OCI-M2 (cell line): ENCODE results near the gene HDHD3.
A peak's percentile ranks its signal among the peaks of the same experiment; 100 is the strongest.
"Not testable (repeated sequence)": the region's sequence is repeated elsewhere in the genome, so short reads cannot be mapped to it uniquely, and the experiment has no call there.

Experiments
- DNase-seq: peaks from one replicate; lab custom pipeline; 2025; ENCODE audit not compliant: unreplicated experiment; lab: John Stamatoyannopoulos, UW

Gene HDHD3

DNA sequence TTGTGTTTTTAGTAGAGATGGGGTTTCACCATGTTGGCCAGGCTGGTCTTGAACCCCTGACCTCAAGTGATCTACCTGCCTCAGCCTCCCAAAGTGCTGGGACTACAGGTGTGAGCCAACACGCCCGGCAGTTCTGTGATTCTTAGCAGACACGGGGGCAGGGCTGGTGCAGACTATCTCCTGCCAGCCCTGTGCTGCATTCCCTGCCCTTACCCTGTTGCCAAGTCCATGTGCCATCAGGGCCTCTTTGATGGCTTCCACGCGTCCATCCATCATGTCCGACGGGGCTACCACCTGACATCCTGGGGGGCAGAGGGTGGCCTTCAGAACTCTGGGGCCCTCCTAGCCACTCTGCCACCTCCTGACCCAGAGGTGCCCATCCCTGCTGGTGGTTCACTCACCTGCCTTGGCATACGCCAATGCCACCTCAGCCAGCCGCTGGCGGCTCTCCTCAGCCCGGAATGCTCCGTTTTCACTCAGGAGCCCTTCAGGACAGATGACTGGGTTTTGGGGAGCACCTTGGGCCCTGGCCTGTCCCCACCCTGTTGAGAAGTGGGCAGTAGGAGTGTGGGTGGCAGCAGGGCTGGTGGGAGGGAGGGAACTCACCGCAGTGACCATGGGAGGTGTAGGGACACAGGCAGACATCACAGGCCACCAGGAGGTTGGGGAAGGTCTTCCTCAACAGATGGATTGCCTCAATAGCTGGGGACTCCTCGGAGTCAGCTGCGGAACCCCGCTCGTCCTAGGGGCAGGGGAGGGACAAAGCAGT lies 13.6 kb upstream of the HDHD3 start:
- DNase-seq = no peak

DNA sequence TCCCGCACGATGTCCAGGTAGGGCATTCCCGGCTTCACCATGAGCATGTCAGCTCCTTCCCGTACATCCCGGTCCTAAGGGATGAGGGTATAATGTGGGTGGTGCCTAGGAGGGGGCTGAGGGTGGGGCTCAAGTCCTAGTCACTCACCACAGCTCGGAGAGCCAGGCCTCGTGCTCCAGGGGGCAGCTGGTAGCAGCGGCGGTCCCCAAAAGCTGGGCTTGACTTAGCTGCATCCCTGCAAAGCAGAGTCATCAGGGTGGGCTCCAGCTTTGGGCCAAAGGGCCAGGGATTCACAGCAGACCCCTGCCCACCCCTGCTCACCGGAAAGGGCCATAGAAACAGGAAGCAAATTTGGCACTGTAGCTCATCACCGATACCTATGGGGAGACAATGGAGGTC lies 12.7 kb upstream of the HDHD3 start:
- no peak for DNase-seq

DNA sequence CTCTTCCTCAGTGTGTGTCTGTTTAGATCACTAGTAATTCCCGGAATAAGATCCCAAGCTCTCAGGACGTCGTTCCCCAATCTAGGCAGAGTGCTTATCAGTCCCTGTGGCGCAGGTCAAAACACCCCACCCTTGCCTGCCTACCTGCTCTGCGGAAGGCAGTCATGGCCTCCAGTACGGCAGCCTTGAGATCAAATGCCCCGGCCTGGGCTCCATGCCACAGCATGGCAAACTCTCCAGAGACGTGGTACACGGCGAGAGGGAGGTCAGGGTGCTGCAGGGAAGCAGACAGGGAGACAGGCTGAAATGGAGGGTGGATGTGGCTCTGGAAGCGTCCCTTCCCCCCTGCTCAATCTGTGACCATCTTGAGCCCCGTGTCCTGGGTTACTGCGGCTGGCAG lies 12.0 kb upstream of the HDHD3 start:
- no peak for DNase-seq

DNA sequence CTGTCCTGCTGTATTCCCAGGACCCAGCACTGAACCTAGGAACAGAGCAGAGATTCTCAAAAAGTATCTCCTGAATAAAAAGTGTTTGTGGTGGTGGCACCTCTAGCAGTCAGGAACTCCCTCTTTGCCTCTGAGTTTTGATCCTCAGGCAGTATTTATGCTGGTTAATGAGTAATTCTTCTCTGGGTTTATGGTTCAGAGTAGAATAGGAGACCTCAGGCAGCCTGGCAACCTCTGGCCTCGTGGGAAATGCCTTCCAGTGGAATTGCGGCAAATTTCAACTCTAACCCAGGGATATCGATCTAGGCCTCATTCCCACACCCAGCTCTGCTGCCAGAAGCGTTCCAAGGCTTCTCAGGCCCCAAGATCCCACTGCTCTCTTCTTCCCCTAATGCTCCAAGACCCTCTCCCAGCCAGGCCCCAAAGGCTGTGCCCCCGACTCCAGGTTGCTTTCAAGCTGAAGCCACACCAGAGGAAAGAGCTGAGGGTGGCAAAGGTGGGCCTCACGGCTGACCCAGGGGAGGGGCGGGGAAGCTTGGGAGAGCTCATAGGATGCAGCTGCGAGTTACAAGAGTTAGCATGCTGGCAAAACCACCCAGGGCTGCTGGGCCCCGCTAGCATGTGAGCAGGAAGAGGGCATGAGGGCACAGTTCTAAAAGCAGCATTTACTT lies 10.9 kb upstream of the HDHD3 start:
- DNase-seq = no peak

DNA sequence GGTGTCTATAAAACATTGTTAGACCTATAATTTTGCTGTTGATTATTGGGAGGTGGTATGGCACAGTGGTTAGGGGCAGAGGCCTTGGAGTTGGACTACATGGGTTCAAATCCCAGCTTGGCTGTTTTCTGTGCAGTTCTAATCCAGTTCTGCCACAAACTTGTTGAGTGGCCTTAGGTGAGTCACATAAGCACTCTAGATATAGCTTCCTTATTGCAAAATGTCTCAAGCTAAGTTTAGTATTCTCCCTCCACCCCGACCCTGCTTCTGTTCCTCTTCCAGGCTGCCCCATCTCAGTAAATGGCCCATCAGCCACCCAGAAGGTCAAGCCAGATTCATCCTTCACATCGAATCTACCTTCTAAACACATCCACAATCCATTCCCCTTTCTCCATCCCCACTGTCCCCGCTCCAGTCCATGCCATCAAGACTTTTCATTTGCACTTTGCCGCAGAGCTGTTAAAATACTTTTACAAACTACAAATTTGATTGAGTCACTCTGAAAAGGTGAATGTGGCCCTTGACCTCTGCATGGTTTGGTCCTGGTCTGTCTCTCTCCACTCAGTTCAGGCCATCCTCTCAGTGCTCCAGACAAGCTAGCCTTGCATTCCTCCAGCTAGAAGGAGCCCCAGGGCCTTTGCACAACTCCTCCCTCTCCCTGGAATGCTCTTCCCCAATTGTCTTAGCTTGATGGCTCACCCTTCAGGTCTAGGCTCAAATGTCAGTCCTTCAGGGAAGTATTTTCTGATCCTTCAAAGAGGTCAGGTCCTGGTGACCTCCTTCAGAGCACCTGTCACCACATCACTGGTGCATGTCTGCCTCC lies 10.0 kb upstream of the HDHD3 start:
- DNase-seq = no peak

DNA sequence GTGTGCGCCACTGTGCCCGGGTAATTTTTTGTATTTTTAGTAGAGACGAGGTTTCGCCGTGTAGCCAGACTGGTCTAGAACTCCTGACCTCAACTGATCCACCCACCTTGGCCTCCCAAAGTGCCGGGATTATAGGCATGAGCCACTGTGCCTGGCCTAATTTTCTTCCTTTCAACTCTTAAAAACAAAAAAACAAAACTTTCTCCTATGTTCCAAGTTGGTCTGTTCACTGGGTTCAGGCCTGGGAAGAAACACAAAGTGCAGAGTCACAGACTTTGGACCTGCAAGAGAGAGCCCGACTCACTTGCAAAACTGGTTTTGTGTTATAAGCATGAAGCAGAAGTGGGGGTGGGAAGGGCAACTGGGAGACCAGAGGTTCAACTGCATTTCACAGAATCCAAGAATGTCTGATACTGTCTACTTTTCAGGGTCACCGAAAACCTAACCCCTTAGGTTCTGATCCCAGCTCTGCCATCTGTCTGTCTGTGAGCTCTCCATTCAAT lies 5.2 kb upstream of the HDHD3 start:
- no peak for DNase-seq

DNA sequence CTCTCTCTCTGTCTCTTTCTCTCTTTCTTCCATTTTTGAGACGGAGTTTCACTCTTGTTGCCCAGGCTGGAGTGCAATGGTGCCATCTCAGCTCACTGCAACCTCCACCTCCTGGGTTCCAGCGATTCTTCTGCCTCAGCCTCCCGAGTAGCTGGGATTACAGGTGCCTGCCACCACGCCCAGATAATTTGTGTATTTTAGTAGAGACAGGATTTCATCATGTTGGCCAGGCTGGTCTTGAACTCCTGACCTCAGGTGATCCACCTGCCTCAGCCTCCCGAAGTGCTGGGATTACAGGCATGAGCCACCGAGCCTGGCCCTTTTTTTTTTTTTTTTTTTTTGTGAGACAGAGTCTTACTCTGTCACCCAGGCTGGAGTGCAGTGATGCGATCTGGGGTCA lies 4.7 kb upstream of the HDHD3 start:
- DNase-seq = not testable (repeated sequence)

DNA sequence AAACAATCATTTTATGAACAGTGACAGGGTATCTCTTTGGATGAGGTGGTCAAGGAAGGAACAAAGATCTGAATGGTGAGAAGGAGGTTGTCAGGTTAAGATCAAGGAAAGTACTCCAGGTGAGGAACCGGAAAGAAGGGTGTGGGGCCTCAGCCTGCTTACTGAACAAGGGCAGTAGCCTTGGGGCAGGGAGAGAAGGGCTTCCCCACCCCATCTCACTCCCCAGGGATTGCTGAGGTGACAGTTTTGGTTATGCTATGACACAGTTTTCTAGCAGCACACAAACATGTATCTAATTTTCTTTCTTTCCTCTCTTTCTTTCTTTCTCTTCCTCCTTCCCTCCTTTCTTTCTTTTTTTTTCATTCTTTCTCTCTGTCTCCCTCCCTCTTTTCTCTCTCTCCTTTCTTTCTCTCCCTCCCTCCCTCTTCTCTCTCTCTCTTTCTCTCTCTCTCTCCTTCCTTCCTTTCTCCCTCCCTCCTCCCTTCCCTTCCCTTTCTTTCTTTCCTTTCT lies 4.1 kb upstream of the HDHD3 start:
- DNase-seq = no peak

DNA sequence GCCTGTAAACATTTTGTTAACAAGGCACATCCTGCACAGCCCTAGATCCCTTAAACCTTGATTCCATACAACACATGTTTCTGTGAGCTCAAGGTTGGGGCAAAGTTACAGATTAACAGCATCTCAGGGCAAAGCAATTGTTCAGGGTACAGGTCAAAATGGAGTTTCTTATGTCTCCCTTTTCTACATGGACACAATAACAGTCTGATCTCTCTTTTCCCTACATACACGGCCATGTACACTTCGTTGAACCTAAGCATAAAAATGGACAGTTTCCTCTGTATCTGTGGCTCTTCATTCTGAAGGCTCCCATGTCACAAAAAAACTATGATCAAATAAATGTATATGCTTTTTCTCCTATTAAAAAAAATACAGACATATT lies 3.0 kb upstream of the HDHD3 start:
- not testable (repeated sequence) for DNase-seq

DNA sequence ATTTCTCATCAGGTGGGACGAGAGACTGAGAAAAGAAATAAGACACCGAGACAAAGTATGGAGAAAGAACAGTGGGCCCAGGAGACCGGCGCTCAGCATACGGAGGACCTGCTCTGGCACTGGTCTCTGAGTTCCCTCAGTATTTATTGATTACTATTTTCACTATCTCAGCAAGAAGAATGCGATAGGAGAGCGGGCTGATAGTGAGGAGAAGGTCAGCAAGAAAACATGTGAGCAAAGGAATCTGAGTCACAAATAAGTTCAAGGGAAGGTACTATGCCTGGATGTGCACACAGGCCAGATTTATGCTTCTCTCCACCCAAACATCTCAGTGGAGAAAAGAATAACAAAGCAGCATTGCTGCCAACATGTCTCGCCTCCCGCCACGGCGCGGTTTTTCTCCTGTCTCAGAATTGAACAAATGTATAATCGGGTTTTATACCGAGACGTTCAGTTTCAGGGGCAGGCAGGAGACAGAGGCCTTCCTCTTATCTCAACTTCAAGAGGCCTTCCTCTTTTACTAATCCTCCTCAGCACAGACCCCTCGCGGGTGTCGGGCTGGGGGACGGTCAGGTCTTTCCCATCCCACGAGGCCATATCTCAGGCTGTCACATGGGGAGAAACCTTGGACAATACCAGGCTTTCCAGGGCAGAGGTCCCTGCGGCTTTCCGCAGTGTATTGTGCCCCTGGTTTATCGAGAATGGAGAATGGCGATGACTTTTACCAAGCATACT lies 2.5 kb upstream of the HDHD3 start:
- DNase-seq = not testable (repeated sequence)

DNA sequence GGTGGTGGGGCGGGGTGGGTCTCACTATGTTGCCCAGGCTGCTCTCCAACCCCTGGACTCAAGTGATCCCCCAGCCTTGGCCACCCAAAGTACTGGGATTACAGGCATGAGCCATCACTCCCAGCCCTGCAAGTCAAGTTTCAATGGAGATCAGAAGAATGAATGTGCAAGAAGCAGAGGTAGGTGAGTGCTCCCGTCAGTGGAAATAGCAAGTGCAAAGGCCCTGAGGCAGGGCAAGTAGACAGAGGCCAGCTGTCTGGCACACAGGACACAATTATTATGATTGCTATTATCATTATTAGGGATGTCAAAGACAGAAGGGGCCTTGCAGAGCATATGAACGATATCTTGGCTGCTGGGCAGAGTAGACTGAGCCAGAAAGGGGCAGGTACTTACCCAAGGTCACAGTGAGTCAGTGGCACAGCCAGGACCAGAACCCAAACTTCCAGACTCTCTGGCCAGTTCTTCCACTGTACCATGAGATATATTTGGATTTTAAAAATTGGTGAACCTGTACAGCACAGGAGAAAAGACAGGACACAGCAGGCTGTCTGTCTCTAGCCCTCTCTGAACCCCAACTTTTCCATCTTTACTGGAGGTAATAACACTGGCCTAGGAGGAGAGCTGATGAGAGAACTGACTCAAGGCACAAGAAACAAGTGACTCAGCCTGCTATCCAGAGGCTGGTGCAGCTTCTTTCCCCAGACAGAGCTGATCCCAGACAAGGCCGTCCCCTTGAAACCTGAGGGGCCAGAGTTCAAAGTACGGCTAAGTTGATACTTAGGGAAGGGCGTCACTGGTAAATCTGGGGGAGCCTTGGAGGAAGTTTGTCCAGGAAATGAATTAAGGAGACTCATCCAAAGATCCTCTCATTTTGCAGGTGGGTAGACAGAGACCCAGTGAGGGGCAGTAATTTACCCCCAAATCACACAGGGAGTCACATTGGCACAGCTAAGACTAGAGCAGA lies 1.4 kb downstream of the HDHD3 start:
- no peak for DNase-seq

DNA sequence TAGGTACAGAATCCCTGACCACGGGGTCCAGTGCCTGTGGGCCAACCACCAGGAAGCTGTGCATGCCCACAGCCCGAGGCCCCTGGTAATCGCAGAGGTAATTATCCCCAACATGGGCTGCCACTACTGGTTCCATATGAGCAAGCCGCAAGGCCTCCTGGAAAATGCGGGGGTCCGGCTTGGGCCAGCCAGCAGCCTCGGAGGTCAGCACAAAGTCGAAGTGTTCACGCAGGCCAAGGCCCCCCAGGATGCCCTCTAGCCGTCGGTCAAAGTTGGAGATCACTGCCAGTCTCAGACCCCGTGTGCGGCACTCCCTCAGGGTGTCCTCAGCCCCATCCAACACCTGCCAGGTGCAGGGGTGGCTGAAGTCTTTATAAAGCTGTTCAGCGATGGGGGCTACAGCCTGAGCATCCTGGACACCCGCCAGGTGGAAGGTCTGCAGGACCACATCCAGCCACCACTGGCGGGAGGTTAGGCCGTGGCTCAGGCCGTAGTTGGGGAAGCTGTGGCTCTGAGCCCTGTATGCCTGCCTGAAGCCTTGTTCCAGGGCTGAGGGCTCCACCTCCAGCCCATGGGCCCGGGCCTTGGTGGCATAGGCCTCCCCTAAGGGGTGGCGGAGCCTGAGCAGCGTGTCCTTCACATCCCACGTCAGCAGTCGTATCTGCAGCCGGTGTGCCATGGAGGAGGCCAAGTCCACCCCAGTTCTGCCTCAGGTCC lies 3.0 kb downstream of the HDHD3 start:
- no peak for DNase-seq

DNA sequence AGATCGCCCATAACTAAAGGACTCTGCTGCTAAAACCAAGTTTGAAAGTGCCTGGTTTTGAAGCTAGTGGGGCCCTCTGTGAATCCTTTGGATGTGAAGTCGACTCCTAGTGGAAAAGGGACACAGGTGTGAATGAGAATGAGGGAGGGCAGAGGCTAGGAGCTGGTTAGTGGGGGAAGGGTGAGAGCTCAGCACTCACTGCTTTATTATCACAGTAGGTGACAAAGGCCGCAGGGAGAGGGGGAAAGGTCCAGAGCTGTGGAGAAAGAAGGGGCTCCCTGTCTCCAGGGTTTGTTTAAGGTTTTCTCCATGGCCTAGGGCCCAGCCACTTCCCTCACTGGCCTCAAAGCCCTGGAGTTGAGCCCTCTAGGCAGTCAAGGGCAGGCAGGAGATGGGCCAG lies 3.5 kb downstream of the HDHD3 start:
- no peak for DNase-seq

DNA sequence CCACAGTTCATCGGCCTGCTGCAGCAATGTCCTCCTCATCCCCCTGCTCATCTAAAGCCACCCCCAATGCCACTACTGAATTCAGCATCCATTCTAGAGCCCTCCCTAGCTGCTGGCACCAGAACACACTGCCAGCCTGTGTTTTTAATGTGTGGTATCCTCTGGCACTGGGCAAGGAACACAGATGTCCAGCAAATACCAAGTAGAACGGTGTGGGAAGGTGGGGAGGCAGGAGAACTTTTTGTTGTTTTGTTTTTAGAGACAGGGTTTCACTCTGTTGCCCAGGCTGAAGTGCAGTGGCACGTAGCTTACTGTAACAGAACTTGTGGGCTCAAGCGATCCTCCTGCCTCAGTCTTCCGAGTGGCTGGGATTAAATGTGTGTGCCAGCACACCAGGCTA lies 4.7 kb downstream of the HDHD3 start:
- DNase-seq = no peak

DNA sequence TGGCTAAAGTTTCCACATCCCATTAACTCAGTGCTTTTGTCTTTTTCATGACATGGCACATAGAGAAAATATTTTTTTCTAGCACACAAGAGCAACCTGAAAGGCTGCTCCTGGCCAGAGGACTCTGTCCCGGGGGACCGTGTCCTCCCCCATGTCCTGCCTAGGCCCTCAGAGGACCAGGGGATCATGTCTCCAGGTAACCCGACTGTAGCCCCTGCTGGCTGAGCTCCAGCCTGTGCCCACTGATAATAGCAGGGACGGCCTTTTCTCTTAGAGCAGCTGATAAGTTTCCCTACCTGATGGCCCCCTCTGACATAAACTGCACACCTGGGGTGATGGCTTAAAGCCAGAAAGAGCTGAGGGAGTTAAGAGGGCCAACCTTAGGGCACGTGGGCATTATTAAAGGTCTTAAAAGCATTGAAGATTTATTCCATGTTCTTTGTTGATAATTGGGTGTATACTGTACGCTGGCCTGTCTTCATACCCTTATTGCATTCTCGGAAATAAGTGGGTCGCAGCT lies 5.9 kb downstream of the HDHD3 start:
- DNase-seq = no peak

DNA sequence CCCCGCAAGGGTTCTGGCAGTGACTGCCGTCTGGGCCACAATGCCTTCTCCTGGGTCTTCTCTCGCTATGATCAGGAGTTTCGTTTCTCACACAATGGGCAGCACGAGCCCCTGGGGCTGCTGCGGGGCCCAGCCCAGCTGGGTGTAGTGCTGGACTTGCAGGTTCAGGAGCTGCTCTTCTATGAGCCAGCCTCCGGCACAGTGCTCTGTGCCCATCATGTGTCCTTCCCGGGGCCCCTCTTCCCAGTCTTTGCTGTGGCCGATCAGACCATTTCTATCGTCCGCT lies 7.0 kb downstream of the HDHD3 start:
- no peak for DNase-seq

DNA sequence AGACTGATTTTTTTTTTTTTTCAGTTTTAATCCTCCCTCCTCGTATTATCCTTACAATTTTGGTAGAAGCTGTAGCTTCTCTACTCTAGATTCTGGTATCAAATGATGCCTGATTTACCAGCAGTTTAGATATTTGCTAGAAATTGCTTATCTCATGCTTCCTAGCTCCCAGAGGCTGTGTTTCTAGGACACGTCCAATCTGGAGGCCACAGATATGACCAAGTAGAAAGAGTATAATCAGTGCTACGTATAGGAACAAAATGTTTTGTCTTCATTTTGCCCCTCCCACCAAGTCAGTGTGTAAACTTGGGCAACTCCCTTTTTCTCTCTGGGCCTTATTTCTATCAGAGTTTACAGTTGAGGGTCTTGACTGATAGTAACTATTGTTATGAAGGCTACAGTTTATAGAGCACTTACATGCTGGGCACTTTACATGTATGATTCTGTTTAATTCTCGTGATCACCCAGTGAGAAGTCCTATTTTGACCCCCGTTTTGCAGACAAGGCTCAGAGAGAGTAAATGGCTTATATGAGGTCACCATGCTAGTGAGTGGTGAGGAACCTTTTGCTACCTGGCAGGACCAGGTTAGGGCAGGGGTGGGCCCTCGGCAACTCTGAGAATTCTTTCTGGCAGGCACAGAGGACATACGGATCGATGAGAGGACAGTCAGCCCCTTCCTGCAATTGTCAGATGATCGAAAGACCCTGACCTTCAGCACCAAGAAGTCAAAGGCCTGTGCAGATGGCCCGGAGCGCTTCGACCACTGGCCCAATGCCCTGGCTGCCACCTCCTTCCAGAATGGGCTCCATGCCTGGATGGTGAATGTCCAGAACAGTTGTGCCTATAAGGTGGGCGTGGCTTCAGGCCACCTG lies 7.6 kb downstream of the HDHD3 start:
- DNase-seq = peak; percentile 45

DNA sequence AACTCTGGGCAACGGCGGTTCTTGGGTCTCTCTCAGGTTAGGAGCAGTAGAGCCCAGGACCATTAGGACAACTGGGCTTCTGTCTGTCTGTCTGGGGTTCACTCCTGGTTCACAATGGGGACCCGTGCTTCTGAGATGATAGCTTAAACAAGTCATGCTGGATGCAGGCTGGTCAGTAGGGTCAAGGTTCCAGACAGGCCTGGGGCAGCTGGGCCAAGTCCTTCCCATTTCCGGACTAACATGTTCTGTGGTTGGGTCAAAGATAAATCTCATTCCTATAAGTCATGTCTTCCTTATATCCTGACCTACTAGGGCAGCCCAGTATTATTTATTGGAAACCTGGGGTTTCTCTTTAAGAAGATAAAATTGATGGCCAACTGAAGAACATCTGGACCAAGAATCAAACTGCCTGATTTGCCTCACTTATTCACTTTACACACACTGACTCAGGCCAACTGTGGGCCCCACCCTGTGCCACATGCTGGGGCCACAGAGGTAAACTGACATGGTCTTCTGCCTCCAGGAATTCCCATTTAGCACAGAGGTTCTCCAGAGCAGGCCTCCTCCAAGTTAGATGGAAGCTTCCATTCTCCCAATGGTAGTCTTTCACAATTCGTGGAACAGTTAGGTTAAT lies 8.3 kb downstream of the HDHD3 start:
- no peak for DNase-seq
